Testis (tissue), 2 donors: ENCODE results near the gene SMAP1.

Experiments
- CTCF ChIP-seq, 3 experiments: fragments of 450-650 bp in 2 of 3; fragments of 200-600 bp in 1 of 3; sonication (generic) in 1 of 3; IDR thresholded peaks; one replicate each; pipeline ENCODE4 v1.5.1; 2016 to 2019; ENCODE audit warnings: antibody characterized with exemption in 3 of 3, mild to moderate bottlenecking in 2 of 3, moderate library complexity in 1 of 3
- POLR2A ChIP-seq: fragments of 450-650 bp; IDR thresholded peaks from one replicate; pipeline ENCODE4 v1.6.1; 2017; ENCODE audit warnings: antibody characterized with exemption, mild to moderate bottlenecking, moderate library complexity

DNA sequence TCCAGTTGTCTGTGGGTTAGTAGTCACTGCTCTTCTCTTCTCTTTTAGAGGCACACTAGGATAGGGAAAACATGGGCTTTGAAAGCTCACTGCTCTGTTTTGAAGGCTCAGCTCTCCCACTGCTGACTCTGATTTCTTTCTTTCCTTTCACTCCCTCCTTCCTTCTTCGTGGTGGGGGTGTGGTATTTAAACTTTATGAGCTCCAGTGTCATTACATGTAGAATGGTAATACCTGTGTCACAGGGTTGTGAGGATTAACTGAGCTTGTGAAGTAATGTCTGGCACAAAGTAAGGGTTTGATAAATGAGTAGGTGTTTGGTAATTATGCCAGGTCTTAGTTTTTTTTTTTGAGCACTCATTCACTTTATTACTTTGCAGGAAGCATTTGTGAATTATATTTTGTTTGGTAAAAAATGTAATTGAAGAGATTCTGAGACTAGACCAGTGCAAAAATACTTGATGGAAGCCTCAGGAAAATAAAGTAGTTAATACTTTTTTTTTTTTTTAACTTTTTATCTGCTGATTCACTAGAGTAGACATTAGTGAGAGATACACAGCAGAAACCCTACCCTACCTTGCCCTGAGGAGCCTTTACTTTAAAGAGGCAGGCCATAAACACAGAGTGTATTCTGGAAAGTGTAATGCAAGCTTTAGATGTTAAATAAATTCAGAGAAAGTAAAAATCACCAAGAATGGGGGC, 17.3 kb downstream of the SMAP1 start:
- TF ChIP-seq CTCF (IDR thresholded peaks at IDR 0.05) (no peak), POLR2A (no peak)
